Stimulated activated CD4-positive, alpha-beta T cell treated with anti-CD3 and anti-CD28 coated beads, Interleukin-12 subunit alpha, Interleukin-12 subunit beta, amount 100 ng/mL, for 48 hours (primary cell): ENCODE data around the gene ITGB1BP1.

ENCODE experiments used
- DNase-seq, 3 donors: peaks; one replicate each; pipeline ENCODE4 v3.0.0-alpha.2; 2020; ENCODE audit warnings: low read depth in 2 of 3, low spot score in 1 of 3

ITGB1BP1 gene

DNA sequence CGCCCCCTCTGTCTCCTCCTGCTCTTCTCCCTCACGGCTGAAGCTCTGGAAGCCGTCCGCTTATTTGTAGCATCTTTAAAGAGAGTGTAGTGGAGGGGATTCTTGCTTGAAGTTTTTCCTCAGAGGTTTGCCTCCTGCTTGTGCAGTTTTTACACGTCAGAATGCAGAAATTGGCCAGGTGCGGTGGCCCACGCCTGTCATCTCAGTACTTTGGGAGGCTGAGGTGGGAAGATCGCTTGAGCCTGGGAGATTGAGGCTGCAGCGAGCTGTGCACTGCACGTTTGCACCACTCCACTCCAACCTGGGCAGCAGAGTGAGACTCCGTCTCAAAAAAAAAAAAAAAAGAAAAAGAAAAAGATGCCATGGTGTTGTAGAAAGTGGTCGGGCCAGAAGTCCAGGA lies 69.0 kb downstream of the ITGB1BP1 start:
- no peak for DNase-seq
